ENCODE data around the gene FAM83B. TPM values are rescaled to one million over a fixed set of nuclear protein-coding genes. Genes with fewer than 3 reads are reported as not detected.

FAM83B gene
- total RNA-seq, 1 donor from 2014 or later, result 1.9 TPM

GRCh38 chr6:54827010-54827409 is 19.6 kb upstream of the FAM83B start:
- no peak overlapping the region for H3K4me3 Mint-ChIP-seq (ENCODE audit: unreplicated experiment)
- H3K4me2 ChIP-seq (ENCODE audit: low read length), result no peak overlapping the region
- no peaks in the 10 kb centered on the region for H4K20me1 ChIP-seq (ENCODE audit: insufficient read depth, low read length)
- H3K27ac Mint-ChIP-seq (ENCODE audit: unreplicated experiment), result no peak overlapping the region
- no peaks in the 10 kb centered on the region for H3K4me1 Mint-ChIP-seq (ENCODE audit: low read depth, unreplicated experiment)
- H3K36me3 ChIP-seq (ENCODE audit: insufficient read depth, low read length), result no peaks in the 10 kb centered on the region
- H3K27me3 ChIP-seq (ENCODE audit: insufficient read depth, low read length), result no peaks in the 10 kb centered on the region
- H2AFZ ChIP-seq (ENCODE audit: low read depth, low read length), result no peak overlapping the region
- FAIRE-seq (no peak), DNase-seq (ENCODE audit: low read depth) (no peak)
- no peaks in the 10 kb centered on the region for H3K79me2 ChIP-seq (ENCODE audit: insufficient read depth, low read length)
- H3K9ac ChIP-seq (ENCODE audit: low read length), result no peak overlapping the region
- H3K4me3 ChIP-seq (ENCODE audit: insufficient read depth, low read depth, low read length), result no peak overlapping the region
- H3K36me3 Mint-ChIP-seq (ENCODE audit: low read depth, unreplicated experiment), result no peaks in the 10 kb centered on the region
- H3K9me3 ChIP-seq (ENCODE audit: insufficient read depth, low read depth, low read length), result no peaks in the 10 kb centered on the region
- H3K9me3 Mint-ChIP-seq (ENCODE audit: unreplicated experiment), result peaks cover 3% of the 10 kb centered on the region
- TF ChIP-seq EZH2 (IDR thresholded peaks at IDR 0.05; ENCODE audit: insufficient read depth, low read length), result no peak
- TF ChIP-seq, protein P1, sequence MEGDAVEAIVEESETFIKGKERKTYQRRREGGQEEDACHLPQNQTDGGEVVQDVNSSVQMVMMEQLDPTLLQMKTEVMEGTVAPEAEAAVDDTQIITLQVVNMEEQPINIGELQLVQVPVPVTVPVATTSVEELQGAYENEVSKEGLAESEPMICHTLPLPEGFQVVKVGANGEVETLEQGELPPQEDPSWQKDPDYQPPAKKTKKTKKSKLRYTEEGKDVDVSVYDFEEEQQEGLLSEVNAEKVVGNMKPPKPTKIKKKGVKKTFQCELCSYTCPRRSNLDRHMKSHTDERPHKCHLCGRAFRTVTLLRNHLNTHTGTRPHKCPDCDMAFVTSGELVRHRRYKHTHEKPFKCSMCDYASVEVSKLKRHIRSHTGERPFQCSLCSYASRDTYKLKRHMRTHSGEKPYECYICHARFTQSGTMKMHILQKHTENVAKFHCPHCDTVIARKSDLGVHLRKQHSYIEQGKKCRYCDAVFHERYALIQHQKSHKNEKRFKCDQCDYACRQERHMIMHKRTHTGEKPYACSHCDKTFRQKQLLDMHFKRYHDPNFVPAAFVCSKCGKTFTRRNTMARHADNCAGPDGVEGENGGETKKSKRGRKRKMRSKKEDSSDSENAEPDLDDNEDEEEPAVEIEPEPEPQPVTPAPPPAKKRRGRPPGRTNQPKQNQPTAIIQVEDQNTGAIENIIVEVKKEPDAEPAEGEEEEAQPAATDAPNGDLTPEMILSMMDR (IDR thresholded peaks at IDR 0.05; ENCODE audit: insufficient read depth, low read depth, low read length), result no peak
- H3K4me1 ChIP-seq (ENCODE audit: insufficient read depth, low read length), result no peaks in the 10 kb centered on the region
- H3K27ac ChIP-seq (ENCODE audit: low read depth, low read length), result no peak overlapping the region
- H3K27me3 Mint-ChIP-seq (ENCODE audit: low read depth, unreplicated experiment), result peaks cover 3% of the 10 kb centered on the region

- Histone ChIP-seq H3K9me3 (ENCODE audit: insufficient read depth, low read depth, low read length) (no peaks in the 10 kb centered on the region), H3K9ac (ENCODE audit: low read length) (no peak overlapping the region), H3K79me2 (ENCODE audit: insufficient read depth, low read length) (no peaks in the 10 kb centered on the region), H4K20me1 (ENCODE audit: insufficient read depth, low read length) (no peaks in the 10 kb centered on the region), H3K27ac (ENCODE audit: low read depth, low read length) (no peak overlapping the region), H3K36me3 (ENCODE audit: insufficient read depth, low read length) (no peaks in the 10 kb centered on the region), H2AFZ (ENCODE audit: low read depth, low read length) (no peak overlapping the region), H3K27me3 (ENCODE audit: insufficient read depth, low read length) (no peaks in the 10 kb centered on the region), H3K4me3 (ENCODE audit: insufficient read depth, low read depth, low read length) (no peak overlapping the region), H3K4me2 (ENCODE audit: low read length) (no peak overlapping the region), H3K4me1 (ENCODE audit: insufficient read depth, low read length) (no peaks in the 10 kb centered on the region)
- H3K36me3 Mint-ChIP-seq (ENCODE audit: low read depth, unreplicated experiment), result no peaks in the 10 kb centered on the region
- H3K27me3 Mint-ChIP-seq (ENCODE audit: low read depth, unreplicated experiment), result peaks cover 3% of the 10 kb centered on the region
- no peak for TF ChIP-seq EZH2 (IDR thresholded peaks at IDR 0.05; ENCODE audit: insufficient read depth, low read length)
- TF ChIP-seq, protein P1 (IDR thresholded peaks at IDR 0.05; ENCODE audit: insufficient read depth, low read depth, low read length), result no peak
- FAIRE-seq (no peak), DNase-seq (ENCODE audit: low read depth) (no peak)
- no peak overlapping the region for H3K27ac Mint-ChIP-seq (ENCODE audit: unreplicated experiment)
- no peaks in the 10 kb centered on the region for H3K4me1 Mint-ChIP-seq (ENCODE audit: low read depth, unreplicated experiment)
- H3K4me3 Mint-ChIP-seq (ENCODE audit: unreplicated experiment), result no peak overlapping the region
- no peaks in the 10 kb centered on the region for H3K9me3 Mint-ChIP-seq (ENCODE audit: unreplicated experiment)
Measured at GRCh38 chr6:54830216-54830615, 16.4 kb upstream of the FAM83B start.

DNA sequence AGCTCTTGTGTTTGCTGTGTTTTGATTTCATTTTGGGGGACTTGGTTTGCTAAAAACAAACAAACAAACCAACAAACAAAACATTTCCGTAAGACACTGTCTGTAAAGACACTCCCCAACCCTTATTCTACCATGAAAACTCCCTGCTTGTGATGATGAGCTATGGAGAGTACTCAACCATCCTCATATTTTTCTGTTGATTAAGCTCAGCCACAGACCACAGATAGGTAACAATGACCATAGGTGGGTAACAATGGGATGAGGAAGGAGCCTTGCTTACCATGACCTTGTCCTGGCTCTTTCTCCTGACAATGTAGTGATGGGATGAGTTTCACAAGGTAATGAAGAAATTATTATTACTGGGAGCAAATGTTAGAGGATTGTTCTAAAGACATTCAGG is 11.4 kb upstream of the FAM83B start:
- DNase-seq (ENCODE audit: low read depth) (no peak), FAIRE-seq (no peak)
- Mint-ChIP-seq H3K36me3 (ENCODE audit: low read depth, unreplicated experiment) (no peaks in the 10 kb centered on the region), H3K9me3 (ENCODE audit: unreplicated experiment) (no peaks in the 10 kb centered on the region), H3K27me3 (ENCODE audit: low read depth, unreplicated experiment) (no peaks in the 10 kb centered on the region), H3K4me3 (ENCODE audit: unreplicated experiment) (no peak overlapping the region), H3K4me1 (ENCODE audit: low read depth, unreplicated experiment) (no peaks in the 10 kb centered on the region), H3K27ac (ENCODE audit: unreplicated experiment) (no peak overlapping the region)
- no peaks in the 10 kb centered on the region for H3K4me1 ChIP-seq (ENCODE audit: insufficient read depth, low read length)
- H3K4me2 ChIP-seq (ENCODE audit: low read length), result no peak overlapping the region
- no peaks in the 10 kb centered on the region for H3K9me3 ChIP-seq (ENCODE audit: insufficient read depth, low read depth, low read length)
- TF ChIP-seq, protein P1 (IDR thresholded peaks at IDR 0.05; ENCODE audit: insufficient read depth, low read depth, low read length), result no peak
- TF ChIP-seq EZH2 (IDR thresholded peaks at IDR 0.05; ENCODE audit: insufficient read depth, low read length), result no peak
- H3K27me3 ChIP-seq (ENCODE audit: insufficient read depth, low read length), result no peaks in the 10 kb centered on the region
- no peak overlapping the region for H2AFZ ChIP-seq (ENCODE audit: low read depth, low read length)
- no peak overlapping the region for H3K27ac ChIP-seq (ENCODE audit: low read depth, low read length)
- H4K20me1 ChIP-seq (ENCODE audit: insufficient read depth, low read length), result no peaks in the 10 kb centered on the region
- no peaks in the 10 kb centered on the region for H3K79me2 ChIP-seq (ENCODE audit: insufficient read depth, low read length)
- H3K4me3 ChIP-seq (ENCODE audit: insufficient read depth, low read depth, low read length), result no peak overlapping the region
- no peaks in the 10 kb centered on the region for H3K36me3 ChIP-seq (ENCODE audit: insufficient read depth, low read length)
- H3K9ac ChIP-seq (ENCODE audit: low read length), result no peak overlapping the region
